ENCODE results near the gene GPR26. TPM values are rescaled to one million over a fixed set of nuclear protein-coding genes. Genes with fewer than 3 reads are reported as not detected.
"Not testable (repeated sequence)": the region's sequence is repeated elsewhere in the genome, so short reads cannot be mapped to it uniquely, and the experiment has no call there.

GPR26 gene
- total and polyA plus RNA-seq, 12 donors = not detected

GRCh38 chr10:123726381-123726780, 60.2 kb downstream of the GPR26 start:
- TF ChIP-seq, protein P1, sequence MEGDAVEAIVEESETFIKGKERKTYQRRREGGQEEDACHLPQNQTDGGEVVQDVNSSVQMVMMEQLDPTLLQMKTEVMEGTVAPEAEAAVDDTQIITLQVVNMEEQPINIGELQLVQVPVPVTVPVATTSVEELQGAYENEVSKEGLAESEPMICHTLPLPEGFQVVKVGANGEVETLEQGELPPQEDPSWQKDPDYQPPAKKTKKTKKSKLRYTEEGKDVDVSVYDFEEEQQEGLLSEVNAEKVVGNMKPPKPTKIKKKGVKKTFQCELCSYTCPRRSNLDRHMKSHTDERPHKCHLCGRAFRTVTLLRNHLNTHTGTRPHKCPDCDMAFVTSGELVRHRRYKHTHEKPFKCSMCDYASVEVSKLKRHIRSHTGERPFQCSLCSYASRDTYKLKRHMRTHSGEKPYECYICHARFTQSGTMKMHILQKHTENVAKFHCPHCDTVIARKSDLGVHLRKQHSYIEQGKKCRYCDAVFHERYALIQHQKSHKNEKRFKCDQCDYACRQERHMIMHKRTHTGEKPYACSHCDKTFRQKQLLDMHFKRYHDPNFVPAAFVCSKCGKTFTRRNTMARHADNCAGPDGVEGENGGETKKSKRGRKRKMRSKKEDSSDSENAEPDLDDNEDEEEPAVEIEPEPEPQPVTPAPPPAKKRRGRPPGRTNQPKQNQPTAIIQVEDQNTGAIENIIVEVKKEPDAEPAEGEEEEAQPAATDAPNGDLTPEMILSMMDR (IDR thresholded peaks at IDR 0.05) = no peak
- intact Hi-C loops (cut with DNase I) = no loop called here
- H3K9me3 ChIP-seq = peaks cover 0 to 4% (median 0%) of the 10 kb centered on the region in 11 donors
- ATAC-seq (no peak), DNase-seq (no peak)
- H3K4me3 ChIP-seq = no peak overlapping the region
- WGBS, 2 donors = 36 to 48% methylated on average over 3 of the region's 3 CpGs
- no peak overlapping the region for H3K27ac ChIP-seq
- peaks cover 0 to 8% (median 0%) of the 10 kb centered on the region in 7 donors for H3K27me3 ChIP-seq
- H3K4me1 ChIP-seq = no peaks in the 10 kb centered on the region
- no peaks in the 10 kb centered on the region for H3K36me3 ChIP-seq

GRCh38 chr10:123726836-123727235, 60.7 kb downstream of the GPR26 start:
- Histone ChIP-seq H3K27me3 (peaks cover 0 to 8% (median 0%) of the 10 kb centered on the region in 7 donors), H3K9me3 (peaks cover 0 to 4% (median 0%) of the 10 kb centered on the region in 11 donors), H3K4me1 (no peaks in the 10 kb centered on the region), H3K27ac (no peak overlapping the region), H3K36me3 (no peaks in the 10 kb centered on the region), H3K4me3 (no peak overlapping the region)
- intact Hi-C loops (cut with DNase I) = no loop called here
- no peak for DNase-seq
- TF ChIP-seq, protein P1 (IDR thresholded peaks at IDR 0.05) = no peak
- no peak for ATAC-seq
- WGBS, 2 donors = 84 to 86% methylated on average over 2 of the region's 2 CpGs

GRCh38 chr10:123729523-123729922, 63.4 kb downstream of the GPR26 start:
- no peaks in the 10 kb centered on the region for H3K36me3 ChIP-seq
- H3K4me1 ChIP-seq = no peaks in the 10 kb centered on the region
- WGBS, 2 donors = 72 to 74% methylated on average over 6 of the region's 6 CpGs
- peaks cover 0 to 5% (median 0%) of the 10 kb centered on the region in 7 donors for H3K27me3 ChIP-seq
- H3K27ac ChIP-seq = no peak overlapping the region
- TF ChIP-seq, protein P1 (IDR thresholded peaks at IDR 0.05) = no peak
- H3K4me3 ChIP-seq = no peak overlapping the region
- intact Hi-C loops (cut with DNase I) = no loop called here
- DNase-seq (no peak), ATAC-seq (no peak)
- peaks cover 0 to 8% (median 0%) of the 10 kb centered on the region in 11 donors for H3K9me3 ChIP-seq

DNA sequence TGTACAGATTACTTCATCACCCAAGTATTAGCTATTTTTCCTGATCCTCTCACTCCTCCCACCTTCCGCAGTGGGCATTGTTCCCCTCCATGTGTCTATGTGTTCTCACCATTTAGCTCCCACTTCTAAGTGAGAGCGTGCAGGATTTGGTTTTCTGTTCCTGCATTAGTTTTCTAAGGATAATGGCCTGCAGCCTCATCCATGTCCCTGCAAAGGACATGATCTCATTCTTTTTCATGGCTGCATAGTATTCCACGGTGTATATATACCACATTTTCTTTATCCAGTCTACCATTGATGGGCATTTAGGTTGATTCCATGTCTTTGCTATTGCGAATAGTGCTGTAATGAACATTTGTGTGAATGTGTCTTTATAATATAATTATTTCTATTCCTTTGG, 70.8 kb downstream of the GPR26 start:
- ATAC-seq; intact Hi-C loops (cut with DNase I); H3K36me3 ChIP-seq; H3K27ac ChIP-seq; H3K27me3 ChIP-seq; DNase-seq; H3K4me3 ChIP-seq; H3K4me1 ChIP-seq: not testable (repeated sequence)
- WGBS, 2 donors = 88 to 92% methylated on average over 4 of the region's 4 CpGs
- peaks cover 0 to 24% (median 5%) of the 10 kb centered on the region in 11 donors for H3K9me3 ChIP-seq

GRCh38 chr10:123741146-123741545, 75.0 kb downstream of the GPR26 start:
- Histone ChIP-seq H3K36me3 (no peaks in the 10 kb centered on the region), H3K4me1 (peaks cover 0 to 8% (median 0%) of the 10 kb centered on the region in 9 donors), H3K4me3 (no peak overlapping the region), H3K27ac (no peak overlapping the region), H3K9me3 (peaks cover 0 to 14% (median 0%) of the 10 kb centered on the region in 11 donors), H3K27me3 (peaks cover 0 to 5% (median 0%) of the 10 kb centered on the region in 7 donors)
- no peak for ATAC-seq
- intact Hi-C loops (cut with DNase I) = no loop called here
- 61 to 72% methylated on average over 7 of the region's 7 CpGs for WGBS, 2 donors
- no peak for DNase-seq
- TF ChIP-seq, protein P1 (IDR thresholded peaks at IDR 0.05) = no peak

Data from heart right ventricle (tissue), 16 donors.